Activated CD4-positive, CD25-positive, alpha-beta regulatory T cell (primary cell): ENCODE measurements around the gene ATRNL1.
"Not testable (repeated sequence)": the region's sequence is repeated elsewhere in the genome, so short reads cannot be mapped to it uniquely, and the experiment has no call there.

Experiments used
- DNase-seq, 4 experiments: peaks; one replicate each; lab custom pipeline; 2025; lab: John Stamatoyannopoulos, UW

The ATRNL1 gene

GRCh38 chr10:115762029-115762428 lies 668.9 kb downstream of the ATRNL1 start:
- DNase-seq: no peak

GRCh38 chr10:115771755-115772154 lies 678.6 kb downstream of the ATRNL1 start:
- no peak for DNase-seq

- no peak for DNase-seq
Observed at GRCh38 chr10:115772606-115773005, 679.4 kb downstream of the ATRNL1 start.

GRCh38 chr10:115773832-115774231 lies 680.7 kb downstream of the ATRNL1 start:
- DNase-seq: no peak

GRCh38 chr10:115774721-115775120 lies 681.6 kb downstream of the ATRNL1 start:
- DNase-seq: no peak

- no peak for DNase-seq
Observed at GRCh38 chr10:115777646-115778045, 684.5 kb downstream of the ATRNL1 start.

- no peak for DNase-seq
Observed at GRCh38 chr10:115790220-115790619, 697.1 kb downstream of the ATRNL1 start.

- no peak for DNase-seq
Observed at GRCh38 chr10:115795964-115796363, 702.8 kb downstream of the ATRNL1 start.

- no peak for DNase-seq
Observed at GRCh38 chr10:115801457-115801856, 708.3 kb downstream of the ATRNL1 start.

GRCh38 chr10:115801992-115802391 lies 708.8 kb downstream of the ATRNL1 start:
- DNase-seq: no peak

GRCh38 chr10:115802911-115803310 lies 709.7 kb downstream of the ATRNL1 start:
- DNase-seq: no peak

- no peak for DNase-seq
Observed at GRCh38 chr10:115814542-115814941, 721.4 kb downstream of the ATRNL1 start.

- DNase-seq: no peak
Observed at GRCh38 chr10:115818012-115818411, 724.8 kb downstream of the ATRNL1 start.

- DNase-seq: no peak
Observed at GRCh38 chr10:115826396-115826795, 733.2 kb downstream of the ATRNL1 start.

- DNase-seq: no peak
Observed at GRCh38 chr10:115827231-115828009, 734.3 kb downstream of the ATRNL1 start.

GRCh38 chr10:115828182-115828581 lies 735.0 kb downstream of the ATRNL1 start:
- DNase-seq: not testable (repeated sequence)

GRCh38 chr10:115829521-115830205 lies 736.5 kb downstream of the ATRNL1 start:
- no peak for DNase-seq

- no peak for DNase-seq
Observed at GRCh38 chr10:115830265-115830970, 737.3 kb downstream of the ATRNL1 start.

GRCh38 chr10:115831016-115831415 lies 737.9 kb downstream of the ATRNL1 start:
- DNase-seq: no peak

- no peak for DNase-seq
Observed at GRCh38 chr10:115833119-115833518, 740.0 kb downstream of the ATRNL1 start.

- DNase-seq: no peak
Observed at GRCh38 chr10:115844591-115844990, 751.4 kb downstream of the ATRNL1 start.

GRCh38 chr10:115845921-115846320 lies 752.8 kb downstream of the ATRNL1 start:
- DNase-seq: no peak

- DNase-seq: no peak
Observed at GRCh38 chr10:115846528-115846927, 753.4 kb downstream of the ATRNL1 start.
